NCI-H82 treated with DMSO at 0.1 percent for 48 hours (cell line): ENCODE results near the gene RRP1.

Experiments
- DNase-seq: peaks from one replicate; lab custom pipeline; 2025; ENCODE audit not compliant: unreplicated experiment; lab: John Stamatoyannopoulos, UW

RRP1 gene

GRCh38 chr21:43775795-43776430 lies 13.5 kb upstream of the RRP1 start, which contains the start of gene CSTB:
Gene CSTB, minus strand, starts transcription at chr21:43776308. Its CDS starts 39 bp downstream, at chr21:43776269.
- peak; percentile 39 for DNase-seq

- no peak for DNase-seq
Measured at GRCh38 chr21:43777953-43778352, 11.4 kb upstream of the RRP1 start.

GRCh38 chr21:43778469-43779335 lies 10.7 kb upstream of the RRP1 start:
- no peak for DNase-seq

- DNase-seq: no peak
Measured at GRCh38 chr21:43779660-43780059, 9.7 kb upstream of the RRP1 start.

- no peak for DNase-seq
Measured at GRCh38 chr21:43781846-43782245, 7.5 kb upstream of the RRP1 start.

- DNase-seq: no peak
Measured at GRCh38 chr21:43782431-43783097, 6.8 kb upstream of the RRP1 start.

DNA sequence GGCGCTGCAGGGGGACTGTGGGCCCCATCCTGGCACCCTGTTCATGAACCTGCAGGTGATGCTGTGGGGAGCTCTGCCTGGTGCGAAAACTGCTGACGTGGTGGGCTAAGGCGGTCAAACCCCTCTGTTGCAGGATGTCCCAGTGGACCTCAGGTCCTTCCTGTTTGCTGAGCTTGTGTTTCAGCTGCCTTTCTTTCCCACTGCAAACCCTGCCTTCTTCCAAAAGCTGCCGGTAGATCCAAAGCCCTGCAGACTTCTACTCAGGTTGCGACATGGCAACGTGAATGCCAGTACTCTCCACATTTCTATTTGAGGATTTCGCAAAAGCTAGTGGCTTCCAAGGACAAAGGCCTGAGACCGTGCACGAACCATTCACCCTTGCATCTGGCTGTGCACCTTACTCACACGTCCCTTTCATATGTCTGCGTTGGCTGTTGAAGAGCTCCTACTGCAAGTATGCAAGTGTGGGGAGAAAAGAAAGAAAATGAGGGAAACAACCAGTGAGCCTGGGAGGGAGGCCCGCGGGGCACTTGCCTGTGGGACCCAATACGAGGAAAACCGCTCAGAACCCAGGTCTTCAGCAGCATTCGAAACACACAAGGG lies 6.2 kb upstream of the RRP1 start:
- no peak for DNase-seq

- DNase-seq: no peak
Measured at GRCh38 chr21:43785134-43785533, 4.2 kb upstream of the RRP1 start.

DNA sequence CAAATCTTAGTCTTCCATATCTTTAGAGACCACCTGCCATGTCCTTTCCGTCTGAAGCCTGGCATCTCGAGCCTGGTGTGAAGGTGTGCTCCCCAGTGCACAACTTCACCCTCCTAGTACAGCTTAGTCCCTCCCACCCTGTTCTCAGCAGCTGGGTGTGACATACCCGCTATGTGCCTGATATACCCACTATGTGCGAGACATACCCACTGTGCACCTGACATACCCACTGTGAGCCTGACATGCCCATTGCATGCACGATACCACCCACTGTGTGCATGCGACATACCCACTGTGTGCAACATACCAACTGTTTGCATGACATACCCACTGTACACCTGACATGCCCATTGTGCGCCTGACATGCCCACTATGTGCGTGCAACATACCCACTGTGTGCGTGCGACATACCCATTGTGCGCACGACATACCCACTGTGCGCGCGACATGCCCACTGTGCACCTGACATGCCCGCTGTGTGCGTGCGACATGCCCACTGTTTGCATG lies 3.0 kb upstream of the RRP1 start:
- no peak for DNase-seq

DNA sequence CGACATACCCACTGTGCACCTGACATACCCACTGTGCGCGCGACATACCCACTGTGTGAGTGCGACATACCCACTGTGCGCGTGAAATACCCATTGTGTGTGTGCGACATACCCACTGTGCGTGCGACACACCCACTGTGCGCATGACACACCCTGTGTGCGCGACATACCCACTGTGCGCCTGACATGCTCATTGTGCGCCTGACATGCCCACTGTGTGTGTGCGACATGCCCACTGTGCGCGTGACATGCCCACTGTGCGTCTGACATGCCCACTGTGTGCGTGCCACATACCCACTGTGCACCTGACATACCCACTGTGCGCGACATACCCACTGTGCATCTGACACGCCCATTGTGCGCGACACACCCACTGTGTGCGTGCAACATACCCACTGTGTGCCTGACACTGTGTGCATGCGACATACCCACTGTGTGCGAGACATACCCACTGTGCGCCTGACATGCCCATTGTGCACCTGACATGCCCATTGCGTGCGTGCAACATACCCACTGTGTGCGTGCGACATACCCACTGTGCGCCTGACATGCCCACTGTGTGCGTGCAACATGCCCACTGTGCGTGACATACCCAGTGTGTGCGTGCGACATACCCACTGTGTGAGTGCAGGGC lies 2.5 kb upstream of the RRP1 start:
- no peak for DNase-seq

- DNase-seq: no peak
Measured at GRCh38 chr21:43790010-43790524, 690 bp downstream of the RRP1 start.

- DNase-seq: no peak
Measured at GRCh38 chr21:43792406-43792805, 3.0 kb downstream of the RRP1 start.

- DNase-seq: no peak
Measured at GRCh38 chr21:43793243-43793642, 3.9 kb downstream of the RRP1 start.

DNA sequence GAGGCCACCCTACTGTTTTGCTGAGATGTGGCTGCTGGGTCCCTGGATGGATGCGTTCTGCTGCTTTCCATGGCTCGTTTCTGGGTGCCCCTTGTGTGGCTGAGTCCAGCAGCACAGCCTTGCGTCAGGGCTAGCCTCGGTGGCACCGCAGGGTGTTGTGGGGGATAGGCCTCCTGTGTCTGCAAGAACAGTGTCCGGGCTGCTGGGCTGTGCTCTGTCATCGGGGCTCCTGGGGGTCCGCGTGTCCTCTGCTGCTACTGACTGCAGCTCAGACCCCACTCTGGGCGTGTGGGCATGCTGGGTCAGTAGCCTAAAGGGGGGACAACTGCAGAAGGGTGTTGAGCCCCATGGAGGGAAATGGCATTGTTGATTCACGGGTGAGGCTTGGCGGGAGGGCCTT lies 4.9 kb downstream of the RRP1 start:
- DNase-seq: no peak

- no peak for DNase-seq
Measured at GRCh38 chr21:43794857-43795256, 5.5 kb downstream of the RRP1 start.

- no peak for DNase-seq
Measured at GRCh38 chr21:43797415-43797814, 8.0 kb downstream of the RRP1 start.

DNA sequence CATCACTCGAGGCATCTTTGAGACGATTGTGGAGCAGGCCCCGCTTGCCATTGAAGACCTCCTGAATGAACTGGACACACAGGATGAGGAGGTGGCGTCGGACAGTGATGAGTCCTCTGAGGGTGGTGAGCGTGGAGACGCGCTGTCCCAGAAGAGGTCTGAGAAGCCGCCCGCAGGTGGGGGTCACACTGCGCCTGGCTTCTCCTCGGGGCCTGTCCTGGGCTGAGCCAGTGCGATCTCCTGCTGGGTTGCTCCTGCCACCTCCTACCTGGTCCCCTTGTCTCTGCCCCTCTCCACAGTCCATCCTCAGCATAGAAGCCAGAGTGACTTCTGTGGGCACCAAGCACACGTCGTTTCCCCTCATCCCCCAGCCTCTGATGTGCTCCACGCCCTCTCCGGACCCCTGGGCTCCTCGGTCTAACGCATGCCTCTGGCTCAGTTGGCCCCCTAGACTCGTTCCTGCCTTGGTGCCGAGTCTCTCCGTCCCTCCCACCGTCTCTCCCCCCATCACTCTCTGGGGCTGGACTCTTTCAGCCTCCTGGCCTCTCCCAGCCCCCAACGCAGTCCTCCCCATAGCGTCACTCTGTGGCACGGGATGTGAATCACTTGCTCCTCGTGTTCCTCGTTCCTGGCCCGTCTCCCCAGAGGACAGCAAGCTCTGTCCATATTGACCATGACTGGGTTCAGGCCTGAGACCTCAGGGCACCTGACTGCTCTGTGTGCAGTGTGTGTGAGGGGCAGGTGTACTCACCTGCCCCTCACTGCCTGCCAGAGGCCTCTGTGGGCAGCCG lies 8.7 kb downstream of the RRP1 start:
- no peak for DNase-seq

- no peak for DNase-seq
Measured at GRCh38 chr21:43799301-43799840, 10.0 kb downstream of the RRP1 start.

GRCh38 chr21:43800124-43800523 lies 10.7 kb downstream of the RRP1 start:
- DNase-seq: no peak

GRCh38 chr21:43800566-43800965 lies 11.2 kb downstream of the RRP1 start:
- no peak for DNase-seq
